NCI-H510A (cell line): ENCODE measurements around the gene LMX1B.
"Not testable (repeated sequence)": the region's sequence is repeated elsewhere in the genome, so short reads cannot be mapped to it uniquely, and the experiment has no call there.

Source experiments
- DNase-seq: peaks from one replicate; lab custom pipeline; 2025; lab: John Stamatoyannopoulos, UW

LMX1B gene

GRCh38 chr9:126633881-126634558, 20.3 kb downstream of the LMX1B start:
- no peak for DNase-seq

- no peak for DNase-seq
Measured at GRCh38 chr9:126635061-126635460, 21.3 kb downstream of the LMX1B start.

GRCh38 chr9:126635661-126636439, 22.1 kb downstream of the LMX1B start:
- no peak for DNase-seq

DNA sequence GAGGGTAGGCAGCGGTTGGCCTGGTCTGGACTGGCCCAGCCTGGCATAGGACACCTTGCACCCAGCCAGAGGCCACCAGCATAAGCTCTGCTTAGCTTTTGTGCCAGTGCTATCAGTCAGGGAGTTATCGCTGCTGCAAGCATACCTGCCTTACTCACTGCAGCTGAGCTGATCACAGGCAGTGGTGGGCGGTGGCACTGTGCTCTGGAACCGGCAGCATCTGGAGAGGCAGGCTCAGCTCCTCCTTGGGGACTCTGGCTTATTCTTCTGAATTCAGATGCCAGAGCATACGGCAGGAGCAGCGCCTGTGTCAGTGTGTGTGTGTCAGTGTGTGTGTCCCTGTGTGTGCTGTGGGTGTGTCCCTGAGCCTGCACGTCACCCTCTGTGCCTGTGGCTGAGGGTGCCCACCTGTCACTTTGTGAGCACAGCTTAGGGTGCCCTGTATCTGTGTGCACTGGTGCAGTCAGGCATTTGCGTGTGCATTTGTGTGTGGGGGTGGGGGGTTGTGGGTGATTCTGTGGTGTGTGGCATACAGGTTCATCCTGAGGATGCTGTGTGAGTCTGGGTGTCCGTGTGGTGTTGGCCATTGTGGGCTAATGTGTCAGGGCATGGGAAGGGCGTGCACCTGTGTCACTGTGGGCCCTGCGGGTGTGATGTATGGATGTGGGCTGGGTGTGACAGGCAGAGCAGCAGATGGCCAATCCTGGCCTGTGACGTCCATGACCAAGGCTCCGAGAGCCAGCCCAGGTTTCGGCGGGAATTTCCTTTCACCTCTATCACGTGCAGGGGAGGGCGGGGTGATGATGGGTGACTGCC, 23.5 kb downstream of the LMX1B start:
- no peak for DNase-seq

DNA sequence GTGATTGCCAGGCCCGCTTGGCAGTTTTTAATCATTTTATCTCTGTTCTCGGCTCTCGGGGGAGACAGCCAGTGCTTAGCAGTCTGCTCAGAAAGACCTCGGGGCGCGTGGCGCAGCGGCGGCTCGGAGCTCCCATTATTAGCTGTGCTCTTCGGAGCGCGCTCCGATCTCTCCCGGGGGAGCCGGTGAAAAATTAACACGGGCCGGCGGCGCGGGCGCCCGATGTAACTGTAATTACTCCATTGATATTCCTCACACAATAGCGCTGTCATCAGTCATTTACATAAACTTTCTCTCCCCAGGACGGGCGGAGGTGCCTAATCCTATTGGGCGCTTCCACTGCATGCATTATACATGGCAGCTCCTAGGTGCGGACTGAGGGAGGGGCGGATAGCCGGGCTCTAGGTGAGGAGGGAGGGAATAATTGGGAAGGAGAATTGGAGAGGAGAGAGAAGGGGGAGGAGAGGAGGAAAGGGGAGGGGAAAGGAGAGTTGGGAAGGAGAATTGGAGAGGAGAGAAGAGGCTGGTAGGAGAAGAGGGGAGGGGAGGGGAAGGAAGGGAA, 24.9 kb downstream of the LMX1B start:
- DNase-seq = no peak

GRCh38 chr9:126639318-126640000, 25.7 kb downstream of the LMX1B start:
- DNase-seq = no peak

- DNase-seq = no peak
Measured at GRCh38 chr9:126641118-126641851, 27.6 kb downstream of the LMX1B start.

- no peak for DNase-seq
Measured at GRCh38 chr9:126642010-126642744, 28.4 kb downstream of the LMX1B start.

DNA sequence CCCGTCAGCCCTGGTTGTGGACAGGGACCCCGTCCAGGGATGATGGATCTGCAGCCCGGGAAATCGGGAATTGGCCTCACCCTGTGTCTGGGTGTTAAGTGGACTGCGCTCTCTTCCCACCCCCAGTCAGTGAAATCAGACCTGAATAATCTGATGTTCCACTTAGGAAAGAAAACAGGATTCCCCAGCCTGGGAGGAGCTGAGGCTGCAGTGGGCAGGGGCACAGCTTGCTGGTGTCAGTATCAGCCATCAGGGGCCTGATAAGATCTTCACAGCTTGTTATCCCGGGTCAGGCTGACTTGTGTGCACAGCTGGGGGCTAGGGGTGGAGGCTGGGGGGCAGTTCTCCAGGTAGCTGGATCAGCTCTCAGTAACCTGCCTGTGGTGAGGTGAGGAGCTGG, 29.1 kb downstream of the LMX1B start:
- no peak for DNase-seq

DNA sequence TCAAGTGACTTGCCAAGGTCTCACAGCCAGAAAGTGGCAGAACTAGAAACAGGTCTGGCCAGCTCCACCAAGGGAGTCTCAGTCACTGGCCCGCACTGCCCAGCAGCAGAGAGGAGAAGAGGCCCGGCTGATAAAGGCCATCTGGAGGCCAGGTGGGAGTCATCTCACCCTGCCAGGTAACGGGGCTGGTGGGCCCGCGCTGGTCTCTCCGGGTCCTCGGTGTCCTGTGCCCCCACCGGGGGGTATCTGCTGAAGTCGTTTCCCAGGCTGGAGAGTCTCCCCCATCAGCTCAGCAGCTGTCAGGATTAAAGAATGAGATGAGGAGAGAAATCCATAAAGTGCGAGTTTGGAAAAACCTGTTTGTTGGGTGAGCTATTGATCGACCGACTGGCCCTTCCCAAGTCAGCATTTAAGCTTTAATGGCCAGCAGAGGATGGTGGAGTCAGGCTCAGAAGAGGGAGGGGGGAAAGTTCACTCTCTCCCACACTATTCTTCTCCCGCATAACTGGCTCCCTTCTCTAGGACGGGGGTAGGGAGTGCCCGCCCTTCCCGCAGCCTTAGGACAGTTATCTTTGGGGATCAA, 30.3 kb downstream of the LMX1B start:
- DNase-seq = no peak

- no peak for DNase-seq
Measured at GRCh38 chr9:126646162-126646561, 32.4 kb downstream of the LMX1B start.

DNA sequence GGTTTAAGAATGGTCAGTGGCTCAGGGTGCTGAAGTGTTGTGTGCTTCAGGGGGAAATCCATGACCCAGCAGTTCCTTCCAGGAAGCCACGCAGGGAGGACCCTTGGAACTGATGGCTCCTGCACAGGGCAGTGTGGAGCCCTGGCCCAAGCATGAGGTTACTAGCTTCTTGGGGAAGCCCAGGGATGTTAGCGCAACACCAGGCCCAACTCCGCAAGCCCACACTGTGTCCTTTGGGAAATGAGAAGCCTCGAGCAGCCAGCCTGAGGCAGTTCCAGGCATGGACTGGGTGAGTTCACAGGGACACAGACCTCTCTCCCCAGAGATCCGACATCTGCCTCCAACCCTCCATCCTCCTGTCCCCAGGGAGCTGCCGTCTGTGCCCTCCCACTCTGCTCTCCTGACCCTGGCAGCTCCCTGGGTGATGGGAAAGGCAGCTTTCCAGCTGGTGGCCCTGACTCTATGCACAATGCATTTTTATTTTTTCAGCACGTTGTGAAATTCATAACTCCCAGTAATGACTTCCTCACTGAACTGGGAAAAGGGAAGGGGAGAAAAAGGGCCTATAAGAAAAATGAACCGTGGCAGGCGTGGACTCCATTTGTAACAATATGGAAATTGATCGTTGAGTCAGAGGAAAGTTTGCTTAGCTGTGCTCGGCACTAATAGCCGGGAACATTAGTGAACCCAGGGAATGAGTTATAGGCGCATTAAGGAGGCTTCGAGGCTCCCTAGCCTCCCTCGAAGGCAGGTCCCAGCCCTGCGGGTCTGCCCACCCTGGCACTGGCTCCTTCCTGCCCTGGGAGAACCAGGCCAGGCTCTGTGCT, 34.1 kb downstream of the LMX1B start:
- DNase-seq = no peak

DNA sequence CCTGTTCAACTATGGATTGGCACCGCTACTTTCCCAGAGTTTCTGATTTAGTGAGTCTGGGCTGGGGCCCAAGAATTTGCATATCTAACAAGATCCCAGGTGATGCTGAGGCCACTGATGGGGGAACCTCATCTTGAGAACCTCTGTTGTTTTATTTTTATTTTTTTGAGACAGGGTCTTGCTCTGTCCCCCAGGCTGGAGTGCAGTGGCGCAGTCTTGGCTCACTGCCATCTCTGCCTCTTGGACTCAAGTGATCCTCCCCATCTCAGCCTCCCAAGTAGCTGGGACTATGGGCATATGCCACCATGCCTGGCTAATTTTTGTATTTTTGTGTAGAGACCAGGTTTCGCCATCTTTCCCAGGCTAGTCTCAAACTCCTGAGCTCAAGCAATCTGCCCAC, 35.7 kb downstream of the LMX1B start:
- DNase-seq = no peak

DNA sequence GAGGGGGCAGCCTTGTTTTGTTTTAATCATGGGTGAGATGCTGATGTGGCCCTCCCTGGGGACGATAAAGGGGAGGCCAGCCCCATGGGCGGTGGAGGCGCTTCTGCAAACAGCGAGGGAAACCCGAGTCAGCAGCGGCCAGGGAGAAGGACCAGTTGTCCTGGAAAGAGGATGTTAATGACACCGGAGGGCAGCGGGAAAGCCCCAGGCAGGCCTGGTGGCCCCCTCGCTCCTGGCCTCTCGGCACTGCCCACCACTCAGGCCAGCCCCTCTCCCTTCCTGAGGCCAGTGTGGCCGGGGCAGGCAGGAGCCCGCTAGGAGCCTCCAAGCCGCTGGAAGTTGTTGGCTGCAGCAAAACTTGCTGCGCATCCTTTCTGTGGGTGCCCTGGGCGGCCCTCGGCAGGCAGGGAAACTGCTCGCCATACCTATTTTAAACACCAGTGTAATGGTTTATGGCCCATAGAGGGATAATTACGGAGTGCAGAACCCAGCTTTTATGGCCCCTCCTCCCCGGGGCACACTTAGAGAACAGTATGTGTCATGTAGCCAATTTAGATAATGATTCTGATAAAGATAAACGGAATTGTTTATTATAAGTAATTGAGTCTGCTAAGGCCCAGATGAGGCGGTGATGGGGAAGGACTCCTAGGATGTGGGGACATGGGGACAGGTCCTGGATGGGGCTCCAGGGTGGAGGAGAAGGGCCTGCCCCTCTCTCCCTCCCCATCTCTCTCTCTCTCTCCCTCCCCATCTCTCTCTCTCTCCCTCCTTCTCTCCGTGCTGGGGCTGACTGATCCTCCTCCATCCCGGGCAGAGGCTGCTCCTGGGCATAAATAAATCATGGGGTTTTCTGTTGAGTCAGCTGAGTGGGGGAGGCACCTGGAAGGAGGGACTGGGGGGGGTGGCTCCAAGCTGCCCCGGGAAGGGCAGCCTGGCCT, 36.9 kb downstream of the LMX1B start:
- DNase-seq = no peak

DNA sequence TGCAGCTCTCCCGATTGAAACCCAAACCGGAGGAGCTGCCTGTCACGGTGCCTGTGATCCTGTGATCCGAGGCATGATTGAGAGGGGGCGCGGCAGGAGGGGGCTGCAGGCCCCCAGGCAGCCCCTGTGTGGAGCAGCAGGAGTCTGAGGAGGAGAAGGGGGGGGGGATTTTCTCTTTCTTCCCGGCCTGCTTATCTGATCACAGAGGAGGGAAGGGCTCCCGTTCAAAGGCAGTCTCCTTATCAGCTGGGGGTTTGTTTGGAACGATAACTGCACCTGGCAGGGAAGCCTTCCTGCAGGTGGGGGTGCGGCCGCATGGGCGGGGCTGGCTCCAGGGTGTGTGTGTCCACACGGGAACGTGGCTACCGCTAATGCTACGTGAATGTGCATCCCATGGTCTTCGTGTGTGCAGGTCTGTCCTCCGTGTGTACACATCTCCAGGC, 38.4 kb downstream of the LMX1B start:
- no peak for DNase-seq

DNA sequence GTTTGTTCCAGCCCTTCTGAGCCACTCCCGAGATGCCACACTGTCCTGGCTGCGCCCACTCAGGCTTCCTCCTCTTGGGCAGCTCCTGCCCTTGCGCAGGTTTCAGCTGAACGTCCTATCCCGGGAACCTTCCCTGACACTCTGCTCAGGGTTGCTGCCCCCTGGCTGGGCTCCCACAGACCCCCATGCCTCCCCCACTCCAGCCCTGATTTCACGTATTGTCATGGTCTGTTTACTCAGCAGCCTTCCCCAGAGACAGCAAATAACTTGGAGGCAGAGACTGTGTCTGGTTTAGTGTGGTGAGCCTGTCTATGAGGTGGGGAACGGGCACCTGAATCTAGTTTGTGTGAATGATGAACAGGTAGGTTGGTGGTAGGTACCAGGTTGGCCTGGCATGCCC, 40.4 kb downstream of the LMX1B start:
- DNase-seq = no peak

- not testable (repeated sequence) for DNase-seq
Measured at GRCh38 chr9:126656214-126656613, 42.5 kb downstream of the LMX1B start.
